ENCODE data around the gene C7orf57. TPM values are rescaled to one million over a fixed set of nuclear protein-coding genes. Genes with fewer than 3 reads are reported as not detected.

C7orf57 gene
- total RNA-seq, 1 experiment from 2014 or later: 0.15 TPM

DNA sequence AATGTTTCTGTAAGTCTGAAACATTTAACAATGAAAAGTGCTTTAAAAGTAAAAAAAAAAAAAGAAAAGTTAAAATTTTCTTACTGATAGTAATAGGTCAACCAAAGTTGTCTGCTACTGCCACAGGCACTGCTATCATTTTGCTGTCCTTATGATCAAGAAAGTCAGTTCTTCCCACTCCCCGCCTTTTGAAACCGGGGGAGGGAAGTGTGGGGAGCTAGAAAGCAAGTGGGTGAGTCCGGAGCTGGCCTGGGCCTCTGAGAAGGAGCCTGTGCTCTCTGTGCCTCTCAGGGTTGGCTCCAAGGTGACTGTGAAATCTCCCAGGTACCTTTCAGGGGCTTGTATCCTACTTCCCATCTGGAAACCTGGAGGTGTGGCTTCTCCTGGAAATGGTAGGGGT, 7.3 kb downstream of the C7orf57 start:
- DNase-seq (ENCODE audit: low read depth, low spot score) (no peak), ATAC-seq (no peak)
- Histone ChIP-seq H3K4me3 (replicated peaks in 1 of 2; ENCODE audit: low read depth in 1 of 2, low read length in 2 of 2) (no peak overlapping the region), H4K20me1 (ENCODE audit: insufficient read depth) (no peaks in the 10 kb centered on the region), H2AFZ (ENCODE audit: low read depth, low read length, poor library complexity, severe bottlenecking) (no peak overlapping the region), H3K79me2 (ENCODE audit: insufficient read depth, low read length) (no peaks in the 10 kb centered on the region), H3K9me3 (ENCODE audit: control insufficient read depth in 1 of 2, insufficient read depth in 1 of 2, low read depth in 1 of 2, low read length in 2 of 2) (no peaks in the 10 kb centered on the region), H3K27me3 (ENCODE audit: insufficient read depth, low read length) (no peaks in the 10 kb centered on the region), H3K9me2 (ENCODE audit: insufficient read depth) (no peaks in the 10 kb centered on the region), H3K4me2 (ENCODE audit: low read length) (no peak overlapping the region), H3K4me1 (ENCODE audit: control insufficient read depth in 1 of 2, insufficient read depth in 2 of 2, low read length in 2 of 2) (peaks cover 0 to 9% of the 10 kb centered on the region in 2 experiments; a peak in 2 of 4 replicates), H3K9ac (ENCODE audit: low read length) (no peak overlapping the region), H3K27ac (ENCODE audit: low read depth, low read length) (no peak overlapping the region), H3K36me3 (ENCODE audit: control insufficient read depth in 1 of 2, insufficient read depth in 2 of 2, low read length in 2 of 2) (no peaks in the 10 kb centered on the region)
- intact Hi-C loops (cut with micrococcal nuclease): no loop called here
- ChIA-PET POLR2A (no interaction called here), RAD21 (ENCODE audit: low non-redundant PET in 1 of 2, low total read pairs in 2 of 2, uncharacterized antibody in 2 of 2, unreplicated experiment in 2 of 2) (no interaction called here), CTCF (no interaction called here)
- no TSS peak for BruUV-seq (replicated peaks)
- no peak for TF ChIP-seq RAD21 (IDR thresholded peaks at IDR 0.05; ENCODE audit: low read depth)

DNA sequence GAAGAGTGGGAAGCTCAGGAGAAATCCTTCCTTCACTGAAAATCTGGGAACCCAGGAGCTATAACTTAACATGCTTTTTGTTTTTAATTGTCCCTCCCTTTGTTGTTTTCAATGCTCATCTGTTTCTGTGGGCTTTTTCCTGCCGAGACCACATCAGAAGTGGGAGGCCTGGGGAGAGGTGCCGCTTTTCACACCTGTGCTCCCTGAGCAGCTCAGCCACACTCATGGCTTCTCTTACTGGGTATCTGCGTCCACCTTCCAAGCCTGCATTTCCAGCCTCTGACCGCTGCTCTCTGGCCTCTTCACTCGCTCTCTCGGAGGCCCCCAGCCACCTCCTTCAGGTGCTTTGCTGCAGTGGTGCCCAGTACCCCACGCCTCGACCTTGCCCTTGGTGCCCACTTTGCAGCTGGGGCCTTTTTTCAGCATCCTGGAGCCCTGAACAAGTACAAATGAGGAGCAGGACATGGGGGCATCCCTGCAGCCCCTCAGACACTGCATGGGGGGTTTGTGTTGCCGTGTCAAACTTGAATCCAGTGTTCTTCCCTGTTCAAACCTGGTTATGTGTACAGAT, 9.9 kb downstream of the C7orf57 start:
- H2AFZ ChIP-seq (ENCODE audit: low read depth, low read length, poor library complexity, severe bottlenecking): no peak overlapping the region
- CTCF ChIA-PET: no interaction called here
- no peak overlapping the region for H3K27ac ChIP-seq (ENCODE audit: low read depth, low read length)
- H3K79me2 ChIP-seq (ENCODE audit: insufficient read depth, low read length): no peaks in the 10 kb centered on the region
- H3K9me3 ChIP-seq (ENCODE audit: control insufficient read depth in 1 of 2, insufficient read depth in 1 of 2, low read depth in 1 of 2, low read length in 2 of 2): no peaks in the 10 kb centered on the region
- POLR2A ChIA-PET: no interaction called here
- no peak for TF ChIP-seq TCF7L2 (IDR thresholded peaks at IDR 0.05; ENCODE audit: borderline replicate concordance, extremely low read depth, insufficient read depth, insufficient read length)
- TF ChIP-seq, protein P1, sequence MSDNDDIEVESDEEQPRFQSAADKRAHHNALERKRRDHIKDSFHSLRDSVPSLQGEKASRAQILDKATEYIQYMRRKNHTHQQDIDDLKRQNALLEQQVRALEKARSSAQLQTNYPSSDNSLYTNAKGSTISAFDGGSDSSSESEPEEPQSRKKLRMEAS (IDR thresholded peaks at IDR 0.05): no peak
- TF ChIP-seq SIN3A (IDR thresholded peaks at IDR 0.05; ENCODE audit: low read depth): no peak
- TF ChIP-seq RAD21 (IDR thresholded peaks at IDR 0.05; ENCODE audit: low read depth): no peak
- no peak for TF ChIP-seq SRF (IDR thresholded peaks at IDR 0.05; ENCODE audit: low read depth)
- TF ChIP-seq, protein P2, sequence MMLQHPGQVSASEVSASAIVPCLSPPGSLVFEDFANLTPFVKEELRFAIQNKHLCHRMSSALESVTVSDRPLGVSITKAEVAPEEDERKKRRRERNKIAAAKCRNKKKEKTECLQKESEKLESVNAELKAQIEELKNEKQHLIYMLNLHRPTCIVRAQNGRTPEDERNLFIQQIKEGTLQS (IDR thresholded peaks at IDR 0.05): no peak
- TF ChIP-seq EZH2 (IDR thresholded peaks at IDR 0.05): no peak
- TF ChIP-seq CEBPB (IDR thresholded peaks at IDR 0.05; ENCODE audit: low read depth): no peak
- TF ChIP-seq ZFX (IDR thresholded peaks at IDR 0.05): no peak
- no peak for TF ChIP-seq POLR2A (IDR thresholded peaks at IDR 0.05; ENCODE audit: borderline replicate concordance, extremely low read depth, insufficient read depth, insufficient read length)
- TF ChIP-seq ZNF274 (IDR thresholded peaks at IDR 0.05; ENCODE audit: low read depth, low read length): no peak
- no peak for TF ChIP-seq JUND (IDR thresholded peaks at IDR 0.05)
- TF ChIP-seq, protein P3, sequence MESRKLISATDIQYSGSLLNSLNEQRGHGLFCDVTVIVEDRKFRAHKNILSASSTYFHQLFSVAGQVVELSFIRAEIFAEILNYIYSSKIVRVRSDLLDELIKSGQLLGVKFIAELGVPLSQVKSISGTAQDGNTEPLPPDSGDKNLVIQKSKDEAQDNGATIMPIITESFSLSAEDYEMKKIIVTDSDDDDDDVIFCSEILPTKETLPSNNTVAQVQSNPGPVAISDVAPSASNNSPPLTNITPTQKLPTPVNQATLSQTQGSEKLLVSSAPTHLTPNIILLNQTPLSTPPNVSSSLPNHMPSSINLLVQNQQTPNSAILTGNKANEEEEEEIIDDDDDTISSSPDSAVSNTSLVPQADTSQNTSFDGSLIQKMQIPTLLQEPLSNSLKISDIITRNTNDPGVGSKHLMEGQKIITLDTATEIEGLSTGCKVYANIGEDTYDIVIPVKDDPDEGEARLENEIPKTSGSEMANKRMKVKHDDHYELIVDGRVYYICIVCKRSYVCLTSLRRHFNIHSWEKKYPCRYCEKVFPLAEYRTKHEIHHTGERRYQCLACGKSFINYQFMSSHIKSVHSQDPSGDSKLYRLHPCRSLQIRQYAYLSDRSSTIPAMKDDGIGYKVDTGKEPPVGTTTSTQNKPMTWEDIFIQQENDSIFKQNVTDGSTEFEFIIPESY (IDR thresholded peaks at IDR 0.05; ENCODE audit: extremely low read depth, insufficient replicate concordance, low read length): no peak
- no peak for TF ChIP-seq EGR1 (IDR thresholded peaks at IDR 0.05; ENCODE audit: low read depth)
- no peak for TF ChIP-seq FOSL1 (IDR thresholded peaks at IDR 0.05; ENCODE audit: low read depth)
- no peak for TF ChIP-seq CBX3 (IDR thresholded peaks at IDR 0.05; ENCODE audit: low read depth)
- H3K4me3 ChIP-seq (replicated peaks in 1 of 2; ENCODE audit: low read depth in 1 of 2, low read length in 2 of 2): no peak overlapping the region
- H3K27me3 ChIP-seq (ENCODE audit: insufficient read depth, low read length): no peaks in the 10 kb centered on the region
- no peaks in the 10 kb centered on the region for H3K36me3 ChIP-seq (ENCODE audit: control insufficient read depth in 1 of 2, insufficient read depth in 2 of 2, low read length in 2 of 2)
- BruUV-seq (replicated peaks): no TSS peak
- ATAC-seq (no peak), DNase-seq (ENCODE audit: low read depth, low spot score) (no peak)
- intact Hi-C loops (cut with micrococcal nuclease): no loop called here
- no peaks in the 10 kb centered on the region for H4K20me1 ChIP-seq (ENCODE audit: insufficient read depth)
- peaks cover 0 to 23% of the 10 kb centered on the region in 2 experiments; a peak in 2 of 4 replicates for H3K4me1 ChIP-seq (ENCODE audit: control insufficient read depth in 1 of 2, insufficient read depth in 2 of 2, low read length in 2 of 2)
- no peak overlapping the region for H3K9ac ChIP-seq (ENCODE audit: low read length)
- RAD21 ChIA-PET (ENCODE audit: low non-redundant PET in 1 of 2, low total read pairs in 2 of 2, uncharacterized antibody in 2 of 2, unreplicated experiment in 2 of 2): no interaction called here
- no peak overlapping the region for H3K4me2 ChIP-seq (ENCODE audit: low read length)
- H3K9me2 ChIP-seq (ENCODE audit: insufficient read depth): no peaks in the 10 kb centered on the region

Measured in HCT116 (cell line).